ENCODE measurements around the gene ADARB1. TPM values are rescaled to one million over a fixed set of nuclear protein-coding genes. Genes with fewer than 3 reads are reported as not detected.

Gene ADARB1
- total RNA-seq, 1 donor from 2014 or later, result 5.1 TPM

DNA sequence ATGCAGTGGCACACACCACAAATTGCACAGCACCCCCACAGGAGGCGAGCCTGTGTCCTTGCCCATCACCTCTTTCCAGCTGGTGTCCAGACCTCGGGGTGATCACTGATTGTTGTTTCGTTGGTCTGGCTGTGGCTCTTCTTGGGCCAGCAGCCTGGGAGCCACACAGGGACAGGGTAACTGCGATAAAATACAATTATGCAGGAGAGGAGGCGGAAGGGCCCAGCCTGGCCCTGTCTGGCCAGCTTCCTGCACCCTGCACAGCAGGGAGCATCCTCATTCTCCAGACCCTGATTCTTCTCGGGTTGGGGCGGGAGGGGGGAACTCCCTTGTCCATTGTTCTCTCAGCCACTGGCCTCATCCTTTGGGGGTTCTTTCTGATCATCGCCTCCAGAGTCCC is 83.6 kb downstream of the ADARB1 start:
- Histone ChIP-seq H4K20me1 (ENCODE audit: low read depth) (no peaks in the 10 kb centered on the region), H3K9ac (no peak overlapping the region), H2AFZ (replicated peaks) (no peak overlapping the region), H3K79me2 (ENCODE audit: low read depth) (no peaks in the 10 kb centered on the region), H3K27ac (no peak overlapping the region), H3K27me3 (no peaks in the 10 kb centered on the region), H3K4me3 (no peak overlapping the region), H3K4me1 (peaks cover 24% of the 10 kb centered on the region), H3K9me3 (ENCODE audit: low read depth) (no peaks in the 10 kb centered on the region), H3F3A (ENCODE audit: low read depth) (no peaks in the 10 kb centered on the region), H3K4me2 (no peak overlapping the region), H3K36me3 (no peaks in the 10 kb centered on the region)
- Mint-ChIP-seq H3K36me3 (peaks cover 3% of the 10 kb centered on the region), H3K4me3 (no peak overlapping the region), H3K27me3 (ENCODE audit: insufficient read depth, low read depth) (peaks cover 2% of the 10 kb centered on the region), H3K9me3 (no peaks in the 10 kb centered on the region), H3K4me1 (peaks cover 44% of the 10 kb centered on the region), H3K27ac (no peak overlapping the region)
- TF ChIP-seq, protein P1, sequence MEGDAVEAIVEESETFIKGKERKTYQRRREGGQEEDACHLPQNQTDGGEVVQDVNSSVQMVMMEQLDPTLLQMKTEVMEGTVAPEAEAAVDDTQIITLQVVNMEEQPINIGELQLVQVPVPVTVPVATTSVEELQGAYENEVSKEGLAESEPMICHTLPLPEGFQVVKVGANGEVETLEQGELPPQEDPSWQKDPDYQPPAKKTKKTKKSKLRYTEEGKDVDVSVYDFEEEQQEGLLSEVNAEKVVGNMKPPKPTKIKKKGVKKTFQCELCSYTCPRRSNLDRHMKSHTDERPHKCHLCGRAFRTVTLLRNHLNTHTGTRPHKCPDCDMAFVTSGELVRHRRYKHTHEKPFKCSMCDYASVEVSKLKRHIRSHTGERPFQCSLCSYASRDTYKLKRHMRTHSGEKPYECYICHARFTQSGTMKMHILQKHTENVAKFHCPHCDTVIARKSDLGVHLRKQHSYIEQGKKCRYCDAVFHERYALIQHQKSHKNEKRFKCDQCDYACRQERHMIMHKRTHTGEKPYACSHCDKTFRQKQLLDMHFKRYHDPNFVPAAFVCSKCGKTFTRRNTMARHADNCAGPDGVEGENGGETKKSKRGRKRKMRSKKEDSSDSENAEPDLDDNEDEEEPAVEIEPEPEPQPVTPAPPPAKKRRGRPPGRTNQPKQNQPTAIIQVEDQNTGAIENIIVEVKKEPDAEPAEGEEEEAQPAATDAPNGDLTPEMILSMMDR (IDR thresholded peaks at IDR 0.05), result no peak
- TF ChIP-seq EZH2 (IDR thresholded peaks at IDR 0.05) (no peak), EZH2phosphoT487 (IDR thresholded peaks at IDR 0.05) (no peak)
- DNase-seq (ENCODE audit: low spot score), result no peak

DNA sequence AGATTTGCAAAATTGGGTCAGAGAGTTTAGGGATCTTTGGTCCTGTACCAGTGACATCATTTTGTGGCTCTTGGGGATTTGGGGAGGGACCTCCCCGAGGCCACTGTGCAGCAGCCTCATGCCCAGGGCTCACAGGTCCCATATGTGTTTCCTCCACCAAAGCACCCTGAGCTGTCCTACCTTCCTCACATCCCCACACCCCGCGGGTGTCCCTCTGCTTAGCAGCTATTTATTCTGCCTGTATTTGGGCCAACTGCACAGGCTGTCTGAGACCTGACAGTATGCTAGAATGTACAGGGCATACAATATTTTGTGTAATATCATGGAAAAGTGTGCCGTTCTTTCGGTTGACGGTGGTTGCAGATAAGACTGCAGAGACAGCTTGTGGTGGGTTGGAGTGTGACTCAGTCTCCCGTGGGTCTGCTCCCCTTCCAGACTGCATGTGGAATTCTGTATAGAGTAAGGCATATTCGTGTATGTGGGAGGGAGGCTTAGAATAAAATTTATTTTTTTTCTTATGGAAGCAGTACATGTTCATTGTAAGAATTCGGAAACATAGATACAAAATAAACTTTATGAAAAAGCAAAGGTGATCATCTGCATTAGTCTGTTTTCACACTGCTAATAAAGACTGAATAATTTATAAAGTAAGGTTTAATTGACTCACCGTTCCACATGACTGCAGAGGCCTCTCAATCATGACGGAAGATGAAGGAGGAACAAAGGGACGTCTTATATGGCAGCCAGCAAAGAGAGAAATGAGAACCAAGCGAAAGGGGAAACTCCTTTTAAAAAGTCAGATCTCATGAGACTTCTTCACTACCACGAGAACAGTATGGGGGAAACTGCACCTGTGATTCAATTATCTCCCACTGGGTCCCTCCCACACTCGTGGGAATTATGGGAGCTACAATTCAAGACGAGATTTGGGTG is 84.4 kb downstream of the ADARB1 start:
- TF ChIP-seq EZH2phosphoT487 (IDR thresholded peaks at IDR 0.05) (no peak), EZH2 (IDR thresholded peaks at IDR 0.05) (no peak)
- TF ChIP-seq, protein P1 (IDR thresholded peaks at IDR 0.05), result no peak
- Histone ChIP-seq H3K9ac (no peak overlapping the region), H3K27ac (no peak overlapping the region), H3K4me2 (no peak overlapping the region), H4K20me1 (ENCODE audit: low read depth) (no peaks in the 10 kb centered on the region), H3K79me2 (ENCODE audit: low read depth) (no peaks in the 10 kb centered on the region), H3K36me3 (no peaks in the 10 kb centered on the region), H3K4me3 (no peak overlapping the region), H3K9me3 (ENCODE audit: low read depth) (no peaks in the 10 kb centered on the region), H3K4me1 (peaks cover 24% of the 10 kb centered on the region), H3K27me3 (no peaks in the 10 kb centered on the region), H2AFZ (replicated peaks) (no peak overlapping the region), H3F3A (ENCODE audit: low read depth) (no peaks in the 10 kb centered on the region)
- DNase-seq (ENCODE audit: low spot score), result no peak
- no peaks in the 10 kb centered on the region for H3K9me3 Mint-ChIP-seq
- peaks cover 3% of the 10 kb centered on the region for H3K36me3 Mint-ChIP-seq
- H3K27me3 Mint-ChIP-seq (ENCODE audit: insufficient read depth, low read depth), result peaks cover 2% of the 10 kb centered on the region
- H3K27ac Mint-ChIP-seq, result no peak overlapping the region
- no peak overlapping the region for H3K4me3 Mint-ChIP-seq
- H3K4me1 Mint-ChIP-seq, result peaks cover 39% of the 10 kb centered on the region

DNA sequence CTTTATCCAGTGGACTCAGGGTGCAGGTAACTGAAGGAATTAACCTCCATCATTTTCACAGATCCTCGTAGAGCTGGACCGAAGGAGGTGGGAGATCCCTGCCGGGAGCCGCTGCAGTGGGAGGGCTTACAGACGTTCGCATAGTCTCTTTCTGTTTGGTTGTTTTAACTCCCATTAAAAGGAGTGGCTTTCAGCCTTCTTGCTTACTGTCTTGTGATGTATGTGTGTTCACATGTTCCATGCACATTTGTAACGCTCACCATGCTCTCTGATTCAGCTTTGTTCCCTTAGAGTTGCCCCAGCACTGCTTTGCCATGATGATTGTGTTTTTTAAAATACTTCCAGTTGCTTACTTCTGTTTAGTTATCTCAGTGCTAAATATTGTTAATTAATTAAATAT is 85.8 kb downstream of the ADARB1 start:
- H3K9me3 ChIP-seq (ENCODE audit: low read depth), result no peaks in the 10 kb centered on the region
- no peaks in the 10 kb centered on the region for H3K27me3 ChIP-seq
- peaks cover 31% of the 10 kb centered on the region for H3K4me1 Mint-ChIP-seq
- H3K4me2 ChIP-seq, result no peak overlapping the region
- TF ChIP-seq, protein P1 (IDR thresholded peaks at IDR 0.05), result no peak
- TF ChIP-seq EZH2 (IDR thresholded peaks at IDR 0.05) (no peak), EZH2phosphoT487 (IDR thresholded peaks at IDR 0.05) (no peak)
- H3F3A ChIP-seq (ENCODE audit: low read depth), result no peaks in the 10 kb centered on the region
- H3K36me3 Mint-ChIP-seq, result peaks cover 3% of the 10 kb centered on the region
- DNase-seq (ENCODE audit: low spot score), result no peak
- no peaks in the 10 kb centered on the region for H3K9me3 Mint-ChIP-seq
- no peak overlapping the region for H3K4me3 ChIP-seq
- no peaks in the 10 kb centered on the region for H4K20me1 ChIP-seq (ENCODE audit: low read depth)
- peaks cover 24% of the 10 kb centered on the region for H3K4me1 ChIP-seq
- H3K27ac Mint-ChIP-seq, result no peak overlapping the region
- H3K9ac ChIP-seq, result no peak overlapping the region
- H2AFZ ChIP-seq (replicated peaks), result no peak overlapping the region
- H3K4me3 Mint-ChIP-seq, result no peak overlapping the region
- no peak overlapping the region for H3K27ac ChIP-seq
- no peaks in the 10 kb centered on the region for H3K36me3 ChIP-seq
- no peaks in the 10 kb centered on the region for H3K79me2 ChIP-seq (ENCODE audit: low read depth)
- H3K27me3 Mint-ChIP-seq (ENCODE audit: insufficient read depth, low read depth), result no peaks in the 10 kb centered on the region
